ENCODE measurements around the gene IFT81.
A peak's percentile ranks its signal among the peaks of the same experiment; 100 is the strongest.

Gene IFT81

GRCh38 chr12:110180591-110181005 lies 56.4 kb downstream of the IFT81 start:
- H4K12ac ChIP-seq (ENCODE audit: low read depth, low read length): no peak overlapping the region
- H3K27me3 ChIP-seq (ENCODE audit: insufficient read depth, low read length): no peaks in the 10 kb centered on the region
- H2BK5ac ChIP-seq (ENCODE audit: low read depth, low read length, poor library complexity): no peak overlapping the region
- DNase-seq: peak; percentile 37 to 72
- no peak overlapping the region for H3K27ac ChIP-seq (ENCODE audit: low read depth, low read length)
- no peak overlapping the region for H4K91ac ChIP-seq (ENCODE audit: low read depth, low read length)
- no peak overlapping the region for H3K9ac ChIP-seq (ENCODE audit: low read length)
- no peaks in the 10 kb centered on the region for H3K79me1 ChIP-seq (ENCODE audit: low read length)
- H3K4me2 ChIP-seq (ENCODE audit: low read length): no peak overlapping the region
- H3K14ac ChIP-seq (ENCODE audit: low read length): no peak overlapping the region
- H2BK12ac ChIP-seq (ENCODE audit: low read length): no peak overlapping the region
- no peaks in the 10 kb centered on the region for H3K4me1 ChIP-seq (ENCODE audit: control insufficient read depth in 1 of 2, insufficient read depth in 2 of 2, low read length in 2 of 2)
- H3K4me3 ChIP-seq (ENCODE audit: low read depth, low read length): no peak overlapping the region
- no CpG with 5 or more reads among the region's 1 CpG for whole genome bisulfite sequencing (ENCODE audit: extremely low coverage, insufficient coverage, insufficient read length)
- no peak overlapping the region for H4K8ac ChIP-seq (ENCODE audit: low read depth, low read length)
- no peaks in the 10 kb centered on the region for H3K79me2 ChIP-seq (ENCODE audit: control insufficient read depth, insufficient read depth, low read length, poor library complexity)
- peaks cover 2 to 3% of the 10 kb centered on the region in 2 experiments for H3K36me3 ChIP-seq (ENCODE audit: control insufficient read depth in 1 of 2, insufficient read depth in 2 of 2, low read length in 2 of 2)
- no peak overlapping the region for H2AK5ac ChIP-seq (ENCODE audit: low read length)
- H3K9me3 ChIP-seq (ENCODE audit: insufficient read depth, low read depth, low read length): peaks cover 1% of the 10 kb centered on the region
- no peak overlapping the region for H2BK120ac ChIP-seq (ENCODE audit: insufficient read depth, low read length, poor library complexity)
- H2AFZ ChIP-seq (ENCODE audit: insufficient read depth, low read length, poor library complexity): no peak overlapping the region
- H3K23ac ChIP-seq (ENCODE audit: low read length): no peak overlapping the region
- no peak overlapping the region for H3K4ac ChIP-seq (ENCODE audit: low read depth, low read length)
- no peak overlapping the region for H3K18ac ChIP-seq (ENCODE audit: low read length)

GRCh38 chr12:110182281-110182680 lies 58.1 kb downstream of the IFT81 start:
- Histone ChIP-seq H3K36me3 (ENCODE audit: control insufficient read depth in 1 of 2, insufficient read depth in 2 of 2, low read length in 2 of 2) (peaks cover 3 to 6% of the 10 kb centered on the region in 2 experiments), H4K8ac (ENCODE audit: low read depth, low read length) (no peak overlapping the region), H3K27ac (ENCODE audit: low read depth, low read length) (no peak overlapping the region), H4K12ac (ENCODE audit: low read depth, low read length) (no peak overlapping the region), H3K79me2 (ENCODE audit: control insufficient read depth, insufficient read depth, low read length, poor library complexity) (no peaks in the 10 kb centered on the region), H2BK120ac (ENCODE audit: insufficient read depth, low read length, poor library complexity) (no peak overlapping the region), H2AFZ (ENCODE audit: insufficient read depth, low read length, poor library complexity) (no peak overlapping the region), H2BK5ac (ENCODE audit: low read depth, low read length, poor library complexity) (no peak overlapping the region), H3K4me1 (ENCODE audit: control insufficient read depth in 1 of 2, insufficient read depth in 2 of 2, low read length in 2 of 2) (no peaks in the 10 kb centered on the region), H2AK5ac (ENCODE audit: low read length) (no peak overlapping the region), H3K18ac (ENCODE audit: low read length) (no peak overlapping the region), H3K23ac (ENCODE audit: low read length) (no peak overlapping the region), H3K14ac (ENCODE audit: low read length) (no peak overlapping the region), H3K4ac (ENCODE audit: low read depth, low read length) (no peak overlapping the region), H3K4me3 (ENCODE audit: low read depth, low read length) (no peak overlapping the region), H3K9me3 (ENCODE audit: insufficient read depth, low read depth, low read length) (peaks cover 5% of the 10 kb centered on the region), H3K27me3 (ENCODE audit: insufficient read depth, low read length) (no peaks in the 10 kb centered on the region), H3K79me1 (ENCODE audit: low read length) (no peaks in the 10 kb centered on the region), H4K91ac (ENCODE audit: low read depth, low read length) (no peak overlapping the region), H2BK12ac (ENCODE audit: low read length) (no peak overlapping the region), H3K4me2 (ENCODE audit: low read length) (no peak overlapping the region), H3K9ac (ENCODE audit: low read length) (no peak overlapping the region)
- DNase-seq: no peak
- no CpG with 5 or more reads among the region's 1 CpG for WGBS (ENCODE audit: extremely low coverage, insufficient coverage, insufficient read length)

- no peak overlapping the region for H2BK120ac ChIP-seq (ENCODE audit: insufficient read depth, low read length, poor library complexity)
- DNase-seq: no peak
- no peak overlapping the region for H4K8ac ChIP-seq (ENCODE audit: low read depth, low read length)
- H2BK5ac ChIP-seq (ENCODE audit: low read depth, low read length, poor library complexity): no peak overlapping the region
- no peak overlapping the region for H3K4me2 ChIP-seq (ENCODE audit: low read length)
- peaks cover 3 to 6% of the 10 kb centered on the region in 2 experiments for H3K36me3 ChIP-seq (ENCODE audit: control insufficient read depth in 1 of 2, insufficient read depth in 2 of 2, low read length in 2 of 2)
- no peak overlapping the region for H3K18ac ChIP-seq (ENCODE audit: low read length)
- no peak overlapping the region for H3K4ac ChIP-seq (ENCODE audit: low read depth, low read length)
- H4K12ac ChIP-seq (ENCODE audit: low read depth, low read length): no peak overlapping the region
- H4K91ac ChIP-seq (ENCODE audit: low read depth, low read length): no peak overlapping the region
- H3K79me1 ChIP-seq (ENCODE audit: low read length): no peaks in the 10 kb centered on the region
- H2AFZ ChIP-seq (ENCODE audit: insufficient read depth, low read length, poor library complexity): no peak overlapping the region
- H2BK12ac ChIP-seq (ENCODE audit: low read length): no peak overlapping the region
- H3K27me3 ChIP-seq (ENCODE audit: insufficient read depth, low read length): no peaks in the 10 kb centered on the region
- WGBS (ENCODE audit: extremely low coverage, insufficient coverage, insufficient read length): no CpG with 5 or more reads among the region's 3 CpGs
- H3K4me1 ChIP-seq (ENCODE audit: control insufficient read depth in 1 of 2, insufficient read depth in 2 of 2, low read length in 2 of 2): no peaks in the 10 kb centered on the region
- H3K9me3 ChIP-seq (ENCODE audit: insufficient read depth, low read depth, low read length): peaks cover 5% of the 10 kb centered on the region
- H3K27ac ChIP-seq (ENCODE audit: low read depth, low read length): no peak overlapping the region
- H3K79me2 ChIP-seq (ENCODE audit: control insufficient read depth, insufficient read depth, low read length, poor library complexity): no peaks in the 10 kb centered on the region
- no peak overlapping the region for H3K9ac ChIP-seq (ENCODE audit: low read length)
- H3K14ac ChIP-seq (ENCODE audit: low read length): no peak overlapping the region
- H3K23ac ChIP-seq (ENCODE audit: low read length): no peak overlapping the region
- no peak overlapping the region for H3K4me3 ChIP-seq (ENCODE audit: low read depth, low read length)
- H2AK5ac ChIP-seq (ENCODE audit: low read length): no peak overlapping the region
These were observed 59.2 kb downstream of the IFT81 start for GRCh38 chr12:110183386-110183785.

GRCh38 chr12:110185626-110186025 lies 61.5 kb downstream of the IFT81 start:
- H3K4me3 ChIP-seq (ENCODE audit: low read depth, low read length): no peak overlapping the region
- H4K12ac ChIP-seq (ENCODE audit: low read depth, low read length): no peak overlapping the region
- H3K27me3 ChIP-seq (ENCODE audit: insufficient read depth, low read length): no peaks in the 10 kb centered on the region
- H3K18ac ChIP-seq (ENCODE audit: low read length): no peak overlapping the region
- H2BK120ac ChIP-seq (ENCODE audit: insufficient read depth, low read length, poor library complexity): no peak overlapping the region
- no peak for DNase-seq
- H2AK5ac ChIP-seq (ENCODE audit: low read length): no peak overlapping the region
- no peak overlapping the region for H3K9ac ChIP-seq (ENCODE audit: low read length)
- no peak overlapping the region for H3K27ac ChIP-seq (ENCODE audit: low read depth, low read length)
- no peak overlapping the region for H2AFZ ChIP-seq (ENCODE audit: insufficient read depth, low read length, poor library complexity)
- peaks cover 5% of the 10 kb centered on the region for H3K9me3 ChIP-seq (ENCODE audit: insufficient read depth, low read depth, low read length)
- H3K79me1 ChIP-seq (ENCODE audit: low read length): no peaks in the 10 kb centered on the region
- no peak overlapping the region for H4K8ac ChIP-seq (ENCODE audit: low read depth, low read length)
- H2BK12ac ChIP-seq (ENCODE audit: low read length): no peak overlapping the region
- H3K23ac ChIP-seq (ENCODE audit: low read length): no peak overlapping the region
- peaks cover 3 to 6% of the 10 kb centered on the region in 2 experiments for H3K36me3 ChIP-seq (ENCODE audit: control insufficient read depth in 1 of 2, insufficient read depth in 2 of 2, low read length in 2 of 2)
- no peak overlapping the region for H3K4ac ChIP-seq (ENCODE audit: low read depth, low read length)
- H3K79me2 ChIP-seq (ENCODE audit: control insufficient read depth, insufficient read depth, low read length, poor library complexity): no peaks in the 10 kb centered on the region
- no peaks in the 10 kb centered on the region for H3K4me1 ChIP-seq (ENCODE audit: control insufficient read depth in 1 of 2, insufficient read depth in 2 of 2, low read length in 2 of 2)
- no peak overlapping the region for H4K91ac ChIP-seq (ENCODE audit: low read depth, low read length)
- H3K4me2 ChIP-seq (ENCODE audit: low read length): no peak overlapping the region
- no CpG with 5 or more reads among the region's 2 CpGs for WGBS (ENCODE audit: extremely low coverage, insufficient coverage, insufficient read length)
- H2BK5ac ChIP-seq (ENCODE audit: low read depth, low read length, poor library complexity): no peak overlapping the region
- no peak overlapping the region for H3K14ac ChIP-seq (ENCODE audit: low read length)

All from trophoblast cell (in vitro differentiated cells and primary cell).